Activated CD8-positive, alpha-beta memory T cell treated with anti-CD3 and anti-CD28 coated beads for 48 hours (primary cell): ENCODE results near the gene PPP1R3G.

ENCODE experiments used
- DNase-seq, 3 experiments: peaks; one replicate each; pipeline ENCODE4 v3.0.0-alpha.2; 2020; ENCODE audit warnings: low read depth in 2 of 3, low spot score in 2 of 3

PPP1R3G gene

DNA sequence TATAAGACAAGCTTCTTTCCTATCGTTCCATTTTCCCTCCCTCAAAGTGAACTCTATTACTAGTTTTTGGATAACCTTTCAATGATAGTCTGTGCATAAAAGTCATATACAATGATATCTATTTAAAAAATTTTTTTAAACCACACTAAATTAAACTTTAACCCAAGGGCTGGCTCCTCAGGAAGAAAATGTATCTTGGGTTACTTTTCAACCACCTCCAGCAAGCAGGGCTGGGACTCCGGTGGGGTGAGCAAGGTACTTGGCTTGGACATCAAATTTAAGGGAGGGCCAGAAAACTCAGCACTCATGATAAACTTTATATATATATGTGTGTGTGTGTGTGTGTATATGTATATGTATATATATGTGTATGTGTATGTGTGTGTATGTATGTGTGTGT lies 13.9 kb upstream of the PPP1R3G start:
- DNase-seq = no peak

GRCh38 chr6:5072440-5072839 lies 12.7 kb upstream of the PPP1R3G start:
- DNase-seq = no peak

DNA sequence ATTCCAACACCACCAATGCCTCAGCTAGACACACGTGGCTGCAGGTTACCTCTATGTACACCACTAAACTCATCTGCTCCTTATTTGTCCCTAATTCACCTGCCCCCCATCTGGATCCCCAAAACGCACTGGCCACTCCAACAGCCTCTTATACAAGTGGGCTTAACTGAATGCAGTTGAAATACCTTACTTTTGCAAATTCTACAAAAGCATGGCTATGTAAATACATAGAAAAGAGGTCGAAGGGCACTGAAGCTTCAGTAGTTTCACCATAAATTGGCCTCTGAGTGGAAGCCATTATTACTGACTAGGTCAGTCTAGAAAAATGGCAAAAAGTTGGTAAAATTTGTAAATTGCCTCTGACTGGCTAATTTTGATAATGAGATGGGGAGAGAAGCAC lies 11.1 kb upstream of the PPP1R3G start:
- DNase-seq = no peak

GRCh38 chr6:5076931-5077330 lies 8.2 kb upstream of the PPP1R3G start:
- DNase-seq = no peak

- no peak for DNase-seq
Measured at GRCh38 chr6:5078121-5078669, 6.9 kb upstream of the PPP1R3G start.

DNA sequence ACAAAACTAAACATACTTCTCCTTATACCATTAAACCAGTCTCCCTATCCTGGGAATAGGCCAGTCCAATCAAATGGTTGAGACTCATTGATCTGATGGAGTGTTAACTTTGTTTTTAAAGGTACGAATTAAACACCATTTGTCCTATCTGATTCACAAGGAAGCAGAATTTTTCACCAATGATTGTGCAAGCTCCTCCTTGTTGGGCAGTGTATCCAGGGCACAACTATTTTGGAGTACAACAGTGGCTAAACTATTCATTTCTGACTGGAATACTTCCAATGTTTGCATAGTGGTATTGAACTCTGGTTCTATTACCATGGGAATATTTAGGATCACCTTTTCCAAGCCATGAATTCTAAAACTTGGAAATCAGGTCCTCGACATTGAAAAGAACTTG lies 5.4 kb upstream of the PPP1R3G start:
- DNase-seq = no peak

DNA sequence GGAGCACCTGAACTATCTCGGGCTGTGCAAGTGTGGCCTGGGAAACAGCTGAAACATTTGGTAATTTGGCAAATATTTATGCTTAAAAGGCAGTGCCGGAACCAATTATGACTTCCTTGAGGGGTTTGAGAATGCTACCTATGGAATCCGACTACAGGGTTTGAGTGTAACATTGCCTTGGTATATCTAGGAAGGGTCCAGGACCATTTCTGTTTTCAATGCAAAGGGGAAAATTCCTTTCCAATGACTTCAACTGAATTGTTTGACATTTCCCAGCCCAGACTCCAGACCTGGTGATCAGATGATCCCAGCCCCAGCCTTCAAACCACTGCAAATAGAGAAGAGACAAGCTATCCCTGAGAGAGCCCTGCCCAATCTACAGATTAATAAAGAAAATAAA lies 4.6 kb upstream of the PPP1R3G start:
- no peak for DNase-seq

- DNase-seq = no peak
Measured at GRCh38 chr6:5081182-5081581, 4.0 kb upstream of the PPP1R3G start.

DNA sequence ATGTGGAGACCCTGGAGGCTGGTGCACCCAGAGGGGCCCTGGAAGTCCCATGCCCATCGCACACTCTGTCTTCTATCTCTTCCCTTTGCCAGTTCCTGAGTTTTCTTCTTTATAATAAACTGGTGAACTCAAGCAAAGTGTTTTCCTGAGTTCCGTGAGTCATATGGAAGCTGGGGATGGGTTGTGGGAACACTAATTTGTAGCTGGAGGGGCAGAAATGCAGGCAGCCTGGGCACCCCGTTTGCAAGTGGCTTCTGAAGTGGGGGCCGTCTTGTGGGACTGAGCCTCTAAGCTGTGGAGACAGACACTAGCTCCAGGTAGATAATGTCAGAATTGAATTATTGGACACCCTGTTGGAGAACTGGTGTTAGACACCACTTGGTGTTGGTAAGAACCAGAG lies 3.2 kb upstream of the PPP1R3G start:
- no peak for DNase-seq

DNA sequence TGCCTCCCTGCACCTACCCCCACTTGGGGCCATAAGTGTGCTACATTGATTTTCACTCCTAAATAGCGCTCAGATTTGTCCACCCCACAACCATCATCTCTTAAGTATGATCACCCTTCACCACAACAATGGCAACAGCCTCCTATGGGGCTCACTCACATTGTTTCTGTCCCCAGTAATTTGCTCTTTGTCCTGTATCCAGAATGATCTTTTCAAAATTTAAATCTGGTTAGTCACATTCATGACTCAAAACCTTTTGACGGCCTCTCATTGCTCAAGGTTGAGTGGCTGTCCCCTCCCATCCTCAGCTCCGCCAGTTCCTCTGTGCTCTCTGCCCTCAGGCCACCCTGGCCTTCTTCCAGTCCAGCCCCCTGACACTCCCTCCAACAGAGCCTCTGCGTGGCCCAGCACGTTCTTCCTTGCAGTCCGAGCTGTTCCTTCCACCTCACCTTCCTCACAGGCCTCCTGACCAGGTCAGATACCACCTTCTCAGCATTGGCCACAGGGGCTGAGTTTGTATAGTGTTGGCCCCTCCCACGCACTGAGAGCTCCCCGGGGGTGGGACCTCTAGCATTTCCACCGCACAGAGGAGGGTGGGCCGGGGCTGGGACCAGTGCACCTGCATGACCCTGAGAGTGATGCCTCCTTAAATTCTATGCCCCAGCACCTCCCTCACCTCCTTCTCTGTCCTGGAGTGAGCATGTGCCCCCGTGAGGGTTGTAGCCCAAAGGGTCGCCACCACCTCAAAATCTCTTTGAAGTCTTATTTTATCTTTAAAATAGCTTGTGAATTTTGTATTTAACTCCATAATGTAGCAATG lies 2.4 kb upstream of the PPP1R3G start:
- DNase-seq = no peak

DNA sequence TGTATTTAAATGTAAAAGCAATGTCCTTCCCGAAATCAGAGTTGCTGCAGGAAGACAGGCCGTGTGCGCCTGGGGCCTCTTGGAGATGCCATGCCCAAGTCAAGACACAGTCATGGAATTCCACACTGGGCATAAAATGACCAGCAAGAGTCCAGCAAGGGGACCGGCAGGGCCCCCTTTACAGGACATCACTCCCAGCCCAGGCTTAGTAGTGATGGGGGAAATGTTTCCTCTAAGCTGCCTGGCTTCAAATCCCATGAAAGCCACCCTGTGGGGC lies 1.9 kb upstream of the PPP1R3G start:
- DNase-seq = no peak

GRCh38 chr6:5083813-5084359 lies 1.3 kb upstream of the PPP1R3G start:
- no peak for DNase-seq

GRCh38 chr6:5084360-5084780 lies 771 bp upstream of the PPP1R3G start:
- DNase-seq = no peak

DNA sequence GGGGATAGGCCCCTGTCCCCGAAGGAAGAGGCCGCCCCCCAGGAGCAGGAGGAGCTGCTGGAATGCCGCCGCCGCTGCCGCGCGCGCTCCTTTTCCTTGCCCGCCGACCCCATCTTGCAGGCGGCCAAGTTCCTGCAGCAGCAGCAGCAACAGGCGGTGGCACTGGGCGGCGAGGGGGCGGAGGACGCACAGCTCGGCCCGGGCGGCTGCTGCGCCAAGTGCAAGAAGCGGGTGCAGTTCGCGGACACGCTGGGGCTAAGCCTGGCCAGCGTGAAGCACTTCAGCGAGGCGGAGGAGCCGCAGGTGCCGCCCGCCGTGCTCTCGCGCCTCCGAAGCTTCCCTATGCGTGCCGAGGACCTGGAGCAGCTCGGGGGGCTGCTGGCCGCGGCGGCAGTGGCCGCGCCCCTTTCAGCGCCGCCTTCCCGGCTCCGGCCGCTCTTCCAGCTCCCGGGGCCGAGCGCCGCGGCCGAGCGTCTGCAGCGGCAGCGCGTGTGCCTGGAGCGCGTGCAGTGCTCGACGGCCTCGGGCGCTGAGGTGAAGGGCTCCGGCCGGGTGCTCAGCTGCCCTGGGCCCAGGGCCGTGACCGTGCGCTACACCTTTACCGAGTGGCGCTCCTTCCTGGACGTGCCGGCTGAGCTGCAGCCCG lies 630 bp downstream of the PPP1R3G start:
- no peak for DNase-seq

GRCh38 chr6:5086294-5086890 lies 1.3 kb downstream of the PPP1R3G start:
- no peak for DNase-seq

DNA sequence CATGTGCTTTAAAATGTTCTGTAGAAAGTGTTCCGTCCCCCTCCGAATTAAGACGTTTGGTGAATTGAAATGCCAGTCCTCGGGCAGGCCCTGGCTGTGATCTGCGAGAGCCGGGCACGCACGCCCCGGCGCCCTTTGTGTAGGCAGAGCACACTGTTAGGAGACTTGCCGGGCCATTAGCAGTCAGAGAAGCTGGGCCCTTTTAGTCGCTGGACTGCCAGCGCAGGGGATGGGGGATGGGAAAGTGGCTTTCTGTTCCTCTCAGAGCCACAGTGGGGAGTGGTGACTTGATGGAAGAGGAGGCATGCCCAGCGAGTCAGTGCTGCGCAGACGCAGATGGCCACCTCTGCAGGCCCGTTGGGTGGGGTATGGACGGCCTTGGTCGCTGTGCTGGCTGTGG lies 2.2 kb downstream of the PPP1R3G start:
- DNase-seq = no peak

- no peak for DNase-seq
Measured at GRCh38 chr6:5088780-5089179, 3.6 kb downstream of the PPP1R3G start.

DNA sequence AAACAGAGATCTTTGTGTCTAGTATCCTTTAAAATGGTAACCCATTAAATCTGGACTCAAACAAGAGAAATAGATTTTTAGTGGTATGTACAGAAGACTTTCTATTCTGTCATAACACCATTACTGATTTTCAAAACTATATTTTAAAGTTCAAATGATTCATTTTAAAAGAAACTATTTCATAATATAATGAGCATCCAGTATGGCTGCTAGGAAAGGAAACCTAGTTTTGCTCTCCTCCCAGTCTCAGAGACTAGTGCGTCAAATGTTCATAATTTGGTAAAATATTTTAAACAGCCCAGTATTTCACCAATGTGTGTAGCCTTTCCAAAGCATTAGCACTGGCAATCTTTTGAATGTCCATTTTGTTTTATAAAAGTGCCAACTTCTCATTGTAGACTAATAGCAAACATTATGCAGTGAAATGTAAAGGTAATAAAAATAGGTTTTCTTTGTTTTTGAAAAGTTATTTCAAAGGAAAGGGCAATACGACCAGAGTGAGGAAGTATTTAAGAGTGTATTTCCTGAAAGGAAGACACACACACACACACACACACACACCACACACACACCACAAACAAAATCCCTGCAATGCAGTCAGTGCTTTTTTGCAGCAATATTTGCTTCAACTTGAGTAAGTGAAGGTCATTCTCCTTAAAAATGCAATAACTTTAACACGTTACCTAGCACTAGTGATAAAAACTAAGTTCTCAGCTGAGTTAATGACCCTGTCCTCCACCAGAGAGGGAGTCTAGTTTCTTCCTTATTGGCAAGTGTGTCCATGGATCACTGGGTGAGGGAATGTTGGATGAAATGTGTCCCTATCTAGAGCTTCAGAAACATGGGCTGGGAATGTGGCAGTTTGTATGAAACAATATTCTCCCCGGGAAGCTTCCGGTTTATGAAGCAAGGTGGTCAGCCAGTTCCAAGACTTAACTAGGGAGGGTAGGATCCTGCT lies 4.6 kb downstream of the PPP1R3G start:
- DNase-seq = no peak

DNA sequence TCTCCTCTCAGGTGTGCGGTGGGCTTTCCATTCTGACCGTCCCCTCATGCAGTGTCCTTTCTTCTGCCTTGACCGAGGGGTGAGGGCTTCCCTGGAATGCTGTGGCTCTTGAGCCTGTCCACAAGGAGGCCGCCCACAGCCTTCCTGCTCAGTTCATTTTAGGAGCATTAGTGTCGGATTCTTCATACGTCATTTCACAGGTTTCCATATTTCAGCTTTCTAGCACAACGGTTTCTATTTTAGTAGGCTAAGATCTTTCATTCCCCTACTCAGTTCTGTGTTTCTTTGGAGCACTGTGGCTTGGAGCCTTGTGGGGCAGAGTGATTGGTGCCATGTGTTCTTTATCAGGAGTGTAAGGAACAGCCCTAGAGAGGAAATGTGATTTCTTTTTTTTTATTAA lies 5.5 kb downstream of the PPP1R3G start:
- no peak for DNase-seq

DNA sequence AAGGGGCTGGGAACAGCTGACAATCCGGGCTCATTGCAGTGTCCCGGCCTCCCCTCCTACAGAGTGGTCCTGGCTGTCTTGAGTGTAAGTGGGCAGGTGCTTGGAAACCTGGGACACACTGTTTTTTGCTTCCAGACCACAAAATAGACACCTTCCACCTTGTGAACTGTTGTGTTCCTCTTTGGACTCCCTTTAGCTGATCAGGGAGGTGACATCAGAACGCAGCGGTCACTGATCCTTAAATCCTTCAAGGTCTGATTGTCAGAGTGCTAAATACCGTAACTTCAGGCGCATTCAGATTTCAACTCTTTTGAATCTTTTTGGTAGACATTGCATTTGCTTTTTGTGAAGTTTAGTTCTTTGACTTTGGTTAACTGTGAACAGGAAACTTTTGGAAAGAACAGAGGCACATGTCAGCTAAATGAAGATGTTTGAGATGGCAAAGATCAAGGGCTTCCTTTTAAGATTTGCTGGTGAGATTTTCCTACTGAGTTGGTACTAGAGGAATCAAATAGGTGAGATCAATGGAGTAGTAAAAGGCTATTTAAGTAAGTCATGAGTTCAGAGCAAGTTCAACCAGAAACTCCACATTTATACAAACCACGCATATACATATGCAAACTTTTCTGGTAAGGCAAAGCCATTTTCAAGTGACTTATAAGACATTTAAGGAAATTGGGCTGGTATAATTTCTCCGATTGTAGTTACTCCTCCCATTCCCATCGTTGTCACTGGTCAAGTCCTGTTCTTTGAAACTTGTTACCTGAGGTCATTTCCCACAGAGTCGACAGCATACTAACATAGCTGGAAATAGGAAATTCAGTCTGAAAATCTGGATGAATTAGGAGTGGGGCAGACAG lies 6.3 kb downstream of the PPP1R3G start:
- no peak for DNase-seq
